ENCODE results near the gene ANKRD55. TPM values are rescaled to one million over a fixed set of nuclear protein-coding genes. Genes with fewer than 3 reads are reported as not detected.

The ANKRD55 gene
- total and polyA plus RNA-seq, 2 of the 8 experiments (the other 6 are each of a cell fraction or from before 2014, with no cell fraction given): not detected

GRCh38 chr5:56183506-56183905, 49.6 kb downstream of the ANKRD55 start:
- no peaks in the 10 kb centered on the region for H3K36me3 ChIP-seq (ENCODE audit: control insufficient read depth in 2 of 4, insufficient read depth in 4 of 4, low read length in 3 of 4)
- H3K4me2 ChIP-seq (ENCODE audit: insufficient read depth in 1 of 2, low read depth in 2 of 2, low read length in 2 of 2): no peak overlapping the region
- WGBS, 2 experiments (ENCODE audit: extremely low coverage in 1 of 2, insufficient coverage in 1 of 2, insufficient read length in 1 of 2, insufficient replicate concordance in 2 of 2, low coverage in 1 of 2, low lambda C conversion rate in 2 of 2, missing lambda C conversion rate in 1 of 2): 74% methylated on average over 4 of the region's 4 CpGs; no CpG with 5 or more reads in 1 of the 2 experiments

More at GRCh38 chr5:56183506-56183905, 49.6 kb downstream of the ANKRD55 start:
- Histone ChIP-seq H3K27ac (ENCODE audit: low read depth, low read length) (no peak overlapping the region), H3K4ac (replicated peaks; ENCODE audit: insufficient read length, low read depth, low read length) (no peak overlapping the region), H3K23me2 (ENCODE audit: low read depth, low read length) (no peaks in the 10 kb centered on the region), H3K9ac (replicated peaks in 1 of 4; ENCODE audit: extremely low read depth in 1 of 4, low read depth in 3 of 4, low read length in 3 of 4) (no peak overlapping the region), H2BK15ac (ENCODE audit: low read length) (no peak overlapping the region), H2BK5ac (ENCODE audit: low read depth, low read length) (no peak overlapping the region), H3K79me1 (ENCODE audit: low read depth, low read length) (no peaks in the 10 kb centered on the region), H3K27me3 (replicated peaks in 1 of 4; ENCODE audit: control insufficient read depth in 3 of 4, extremely low read depth in 1 of 4, insufficient read depth in 3 of 4, low read length in 3 of 4) (no peaks in the 10 kb centered on the region), H3K79me2 (ENCODE audit: control insufficient read depth in 1 of 2, insufficient read depth in 2 of 2, low read length in 2 of 2) (no peaks in the 10 kb centered on the region), H4K91ac (replicated peaks; ENCODE audit: insufficient read length, low read length) (no peak overlapping the region), H2BK12ac (ENCODE audit: low read depth, low read length) (no peak overlapping the region), H2BK20ac (ENCODE audit: low read length) (no peak overlapping the region), H4K5ac (ENCODE audit: insufficient read length, low read depth, low read length) (no peak overlapping the region), H3K18ac (ENCODE audit: extremely low read depth, low read length) (no peak overlapping the region), H2AFZ (ENCODE audit: low read length) (no peak overlapping the region), H3K4me3 (ENCODE audit: extremely low read depth in 1 of 4, insufficient read depth in 2 of 4, low read depth in 3 of 4, low read length in 4 of 4) (no peak overlapping the region), H3K9me3 (ENCODE audit: insufficient read depth in 2 of 2, low read depth in 1 of 2, low read length in 1 of 2) (no peaks in the 10 kb centered on the region), H3K14ac (ENCODE audit: insufficient read length) (no peak overlapping the region), H2BK120ac (replicated peaks; ENCODE audit: low read depth, low read length) (no peak overlapping the region), H4K8ac (ENCODE audit: extremely low read depth, insufficient read depth, low read length) (no peak overlapping the region), H3K56ac (replicated peaks; ENCODE audit: insufficient read length, low read depth, low read length) (no peak overlapping the region), H2AK5ac (ENCODE audit: low read depth, low read length) (no peak overlapping the region), H3K23ac (ENCODE audit: insufficient read length) (no peak overlapping the region), H3K4me1 (replicated peaks in 1 of 4; ENCODE audit: control insufficient read depth in 3 of 4, insufficient read depth in 4 of 4, low read length in 3 of 4) (no peaks in the 10 kb centered on the region), H4K20me1 (replicated peaks in 1 of 2; ENCODE audit: control insufficient read depth in 1 of 2, insufficient read depth in 2 of 2, low read length in 2 of 2) (no peaks in the 10 kb centered on the region)
- CTCF ChIA-PET (ENCODE audit: partially characterized antibody): interaction anchor here (1.2 kb wide), 1 partner anchor 17 kb away, joined by 4 read pairs; no protein-coding TSS in a partner anchor
- no peak for FAIRE-seq
- POLR2A ChIA-PET (ENCODE audit: partially characterized antibody): no interaction called here
- no peak for TF ChIP-seq SIN3A (conservative IDR thresholded peaks at IDR 0.05 in 1 of 2, IDR thresholded peaks at IDR 0.05 in 1 of 2; ENCODE audit: low read depth in 1 of 2, low read length in 2 of 2)
- no peak for TF ChIP-seq SP2 (IDR thresholded peaks at IDR 0.05; ENCODE audit: low read length)
- no peak for TF ChIP-seq TBP (IDR thresholded peaks at IDR 0.05; ENCODE audit: low read depth, low read length)
- no peak for TF ChIP-seq CTBP2 (IDR thresholded peaks at IDR 0.05; ENCODE audit: borderline replicate concordance, insufficient read depth, insufficient read length, low read length)
- TF ChIP-seq POLR2AphosphoS5 (IDR thresholded peaks at IDR 0.05; ENCODE audit: low read depth, low read length): no peak
- no peak for TF ChIP-seq YY1 (IDR thresholded peaks at IDR 0.05; ENCODE audit: low read depth, low read length)
- no peak for TF ChIP-seq SP4 (IDR thresholded peaks at IDR 0.05; ENCODE audit: low read length)
- no peak for TF ChIP-seq TAF1 (IDR thresholded peaks at IDR 0.05; ENCODE audit: low read depth, low read length)
- TF ChIP-seq POLR2A (IDR thresholded peaks at IDR 0.05; ENCODE audit: control extremely low read depth in 1 of 2, low read depth in 2 of 2, low read length in 2 of 2): no peak
- TF ChIP-seq CTCF (IDR thresholded peaks at IDR 0.05; ENCODE audit: control extremely low read depth in 1 of 3, insufficient read depth in 1 of 3, low read depth in 1 of 3, low read length in 3 of 3): no peak
- TF ChIP-seq KDM4A (IDR thresholded peaks at IDR 0.05; ENCODE audit: low read depth, low read length, severe bottlenecking): no peak
- DNase-seq (ENCODE audit: low read depth in 1 of 2, low spot score in 2 of 2): no peak
